CD4-positive, alpha-beta T cell treated with Interleukin-15 for 1 hour (primary cell): ENCODE results near the gene UNC119.
"Not testable (repeated sequence)": the region's sequence is repeated elsewhere in the genome, so short reads cannot be mapped to it uniquely, and the experiment has no call there.

Source experiments
- DNase-seq: peaks from one replicate; pipeline ENCODE4 v3.0.0-alpha.2; 2020

Gene UNC119

DNA sequence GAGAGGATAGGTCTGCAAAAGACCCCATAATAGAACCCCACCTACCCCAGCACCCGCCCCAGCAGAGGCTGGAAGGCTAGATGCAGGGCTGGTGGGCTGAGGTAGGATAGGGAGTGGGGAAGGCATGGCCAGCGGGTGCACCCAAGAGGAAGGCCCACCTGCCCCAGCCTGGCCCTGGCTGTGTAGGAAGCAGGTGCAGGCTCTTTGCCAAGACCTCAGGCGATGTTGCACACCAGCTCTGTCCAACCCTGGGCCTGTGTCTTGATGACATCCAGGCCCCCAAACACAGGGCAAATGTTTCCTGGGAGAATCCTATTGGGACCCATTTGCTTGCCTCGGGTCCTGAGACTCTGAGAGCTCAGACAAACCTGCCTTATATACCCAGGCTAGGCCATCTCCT lies 12.2 kb downstream of the UNC119 start:
- DNase-seq = no peak

DNA sequence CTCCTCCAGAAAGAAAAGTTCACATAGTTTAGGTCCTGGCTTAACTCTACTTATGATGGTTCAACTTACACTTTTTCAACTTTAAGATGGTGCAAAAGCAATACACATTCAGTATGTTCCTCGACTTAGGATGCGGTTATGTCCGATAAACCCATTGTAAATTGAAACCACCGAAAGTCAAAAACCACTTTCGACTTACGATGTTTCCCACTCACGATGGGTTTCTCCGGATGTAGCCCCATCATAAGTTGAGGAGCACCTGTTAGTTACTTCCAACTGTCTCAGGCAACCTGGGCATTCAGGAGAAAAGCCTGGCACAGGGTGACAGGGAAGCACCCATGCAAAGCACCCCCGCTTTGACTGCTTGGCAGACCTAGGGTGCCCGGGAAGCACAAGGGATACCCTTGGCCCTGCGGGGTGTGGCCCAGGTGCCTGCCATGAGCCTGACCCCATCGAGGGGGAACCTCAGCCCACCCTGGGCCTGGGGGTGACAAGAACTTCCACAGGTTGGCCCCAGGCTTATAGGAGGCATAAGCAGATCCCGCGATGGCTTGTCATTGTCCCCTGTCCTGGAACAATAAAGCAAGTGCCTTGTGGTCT lies 14.0 kb downstream of the UNC119 start:
- DNase-seq = no peak

DNA sequence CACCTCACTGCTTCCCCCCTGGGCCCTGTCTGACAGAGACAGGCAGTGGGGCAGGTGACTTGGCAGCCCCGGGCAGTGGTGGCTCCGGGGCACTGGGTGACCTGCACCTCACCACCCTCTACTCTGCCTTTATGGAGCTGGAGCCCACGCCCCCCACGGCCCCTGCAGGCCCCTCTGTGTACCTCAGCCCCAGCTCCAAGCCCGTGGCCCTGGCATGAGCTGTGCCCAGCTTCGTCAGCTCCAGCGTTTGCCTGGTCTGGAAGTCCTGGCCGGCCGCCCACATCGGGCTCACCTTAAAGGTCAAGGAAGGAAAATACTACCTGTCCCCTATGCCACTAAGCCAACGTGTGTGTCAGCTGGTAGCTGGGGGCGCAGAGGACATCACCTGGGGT lies 15.2 kb downstream of the UNC119 start:
- DNase-seq = no peak

DNA sequence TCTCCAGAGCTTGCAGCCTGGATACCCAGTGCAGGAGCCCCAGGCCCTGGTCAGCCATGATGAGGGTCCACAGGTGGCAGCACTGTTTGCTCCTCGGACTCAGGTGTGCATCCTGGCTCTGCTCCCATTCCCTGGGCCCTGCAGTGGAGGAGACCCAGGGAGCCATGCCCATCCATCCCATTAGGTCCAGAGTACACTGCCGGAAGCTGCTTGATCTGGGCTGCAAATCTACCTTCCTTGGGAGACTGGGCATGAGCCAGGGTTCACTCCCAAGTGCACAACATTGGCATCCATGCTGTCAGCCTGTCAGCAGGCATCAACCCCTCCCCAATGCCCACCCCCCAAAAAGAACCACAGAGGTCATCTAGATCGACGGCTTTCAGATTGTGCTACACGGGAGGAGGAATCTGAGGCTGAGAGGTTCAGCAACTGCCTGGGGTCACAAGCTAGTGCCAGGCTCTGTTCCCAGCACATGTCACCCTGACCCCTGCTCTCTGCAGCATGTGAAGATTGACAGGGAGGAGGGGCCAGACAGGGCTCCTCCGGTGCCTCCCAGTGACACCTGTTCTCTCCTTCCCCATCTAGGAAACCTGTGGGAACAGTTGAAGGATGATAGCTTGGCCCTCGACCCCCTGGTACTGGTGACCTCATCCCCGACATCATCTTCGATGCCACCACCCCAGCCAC lies 15.7 kb downstream of the UNC119 start:
- no peak for DNase-seq

DNA sequence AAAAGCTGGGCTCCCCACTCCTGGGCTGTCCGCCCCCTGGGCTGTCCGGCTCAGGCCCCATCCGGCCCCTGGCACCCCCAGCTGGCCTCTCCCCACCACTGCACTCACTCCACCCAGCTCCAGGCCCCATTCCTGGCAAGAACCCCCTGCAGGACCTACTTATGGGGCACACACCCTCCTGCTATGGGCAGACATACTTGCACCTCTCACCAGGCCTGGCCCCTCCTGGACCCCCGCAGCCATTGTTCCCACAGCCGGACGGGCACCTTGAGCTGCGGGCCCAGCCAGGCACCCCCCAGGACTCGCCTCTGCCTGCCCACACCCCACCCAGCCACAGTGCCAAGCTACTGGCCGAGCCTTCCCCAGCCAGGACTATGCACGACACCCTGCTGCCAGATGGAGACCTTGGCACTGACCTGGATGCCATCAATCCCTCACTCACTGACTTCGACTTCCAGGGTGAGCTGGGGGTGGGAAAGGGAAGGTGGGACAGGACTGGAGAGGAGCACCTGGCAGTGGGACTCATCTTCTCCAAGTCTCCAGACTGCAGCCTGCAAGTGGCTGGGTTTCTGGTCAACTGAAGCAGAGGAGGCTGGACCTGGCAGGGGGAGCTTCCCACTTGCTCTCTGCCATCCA lies 17.6 kb downstream of the UNC119 start:
- no peak for DNase-seq

DNA sequence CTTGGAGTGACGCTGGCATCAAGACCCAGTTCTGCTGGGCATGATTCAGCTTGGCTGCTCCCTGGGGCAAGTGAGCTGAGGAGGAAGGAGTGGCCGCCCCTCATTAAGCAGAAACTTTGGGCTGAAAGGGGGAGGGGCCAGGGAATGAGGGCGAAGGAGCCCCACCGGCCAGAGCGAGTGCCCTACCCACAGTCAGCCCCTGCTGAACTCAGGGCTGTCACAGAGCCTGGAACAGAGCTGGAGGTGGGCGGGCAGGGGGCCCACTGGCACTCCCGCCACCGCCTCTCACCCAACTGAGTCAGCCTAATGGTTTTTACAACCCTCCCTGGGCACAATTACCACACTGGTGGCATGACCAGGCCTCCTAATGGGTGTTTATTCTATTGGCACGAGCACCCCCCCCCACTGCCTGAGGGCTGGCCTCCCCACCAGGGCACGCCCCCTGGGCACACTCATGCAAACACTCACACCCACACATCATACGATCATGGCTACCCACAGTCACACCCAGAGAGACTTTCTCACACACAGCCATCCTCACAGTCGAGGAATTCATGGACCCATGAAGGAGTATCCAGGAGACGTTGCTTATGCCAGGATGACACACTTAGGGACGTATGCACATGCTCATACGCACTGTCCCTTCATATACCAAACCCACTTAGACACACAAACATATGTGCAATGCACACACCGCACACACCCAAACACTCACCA lies 19.2 kb downstream of the UNC119 start:
- no peak for DNase-seq

DNA sequence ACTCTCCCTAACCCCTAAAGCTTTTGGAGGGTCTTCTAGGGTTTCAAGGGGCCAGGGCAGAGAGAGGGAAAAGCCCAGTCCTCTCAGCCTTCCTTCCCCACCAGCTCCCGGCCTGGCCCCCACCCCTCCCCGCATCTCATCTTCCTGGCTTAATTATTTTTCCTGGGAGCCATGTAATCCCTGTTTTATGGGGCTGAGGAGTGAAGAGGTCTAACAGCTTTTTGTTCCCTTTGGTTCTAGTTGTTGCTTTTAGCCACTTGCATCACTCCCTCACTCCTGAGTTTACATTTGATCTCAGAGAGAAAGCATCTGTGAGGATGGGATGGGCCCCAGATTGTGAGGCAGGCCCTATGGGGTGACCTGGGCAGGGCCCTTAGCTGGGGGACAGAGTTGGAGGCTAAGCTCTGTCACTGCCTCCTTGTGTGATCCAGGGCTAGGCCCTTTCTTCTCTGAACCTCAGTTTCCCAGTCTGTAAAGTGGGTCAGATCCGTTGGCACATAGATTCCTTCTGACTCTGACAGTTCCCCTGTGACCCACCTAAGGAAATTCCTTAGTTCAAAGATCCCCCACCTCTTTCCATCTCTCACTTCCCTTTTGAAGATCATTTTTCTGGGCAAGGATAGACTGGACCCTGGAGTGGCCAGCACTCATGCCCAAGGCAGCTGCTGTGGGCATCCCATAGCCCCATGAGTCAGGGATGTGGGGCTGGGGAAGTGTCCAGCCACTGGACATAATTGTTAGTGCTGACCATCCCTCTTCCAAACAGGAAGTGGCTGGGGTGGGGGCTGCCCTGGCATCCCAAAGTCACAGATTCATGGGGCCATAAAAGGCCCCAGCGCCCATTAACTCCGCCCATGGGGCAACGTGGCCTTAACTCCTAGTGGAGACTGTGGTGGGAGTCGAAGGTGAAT lies 20.1 kb downstream of the UNC119 start:
- no peak for DNase-seq

DNA sequence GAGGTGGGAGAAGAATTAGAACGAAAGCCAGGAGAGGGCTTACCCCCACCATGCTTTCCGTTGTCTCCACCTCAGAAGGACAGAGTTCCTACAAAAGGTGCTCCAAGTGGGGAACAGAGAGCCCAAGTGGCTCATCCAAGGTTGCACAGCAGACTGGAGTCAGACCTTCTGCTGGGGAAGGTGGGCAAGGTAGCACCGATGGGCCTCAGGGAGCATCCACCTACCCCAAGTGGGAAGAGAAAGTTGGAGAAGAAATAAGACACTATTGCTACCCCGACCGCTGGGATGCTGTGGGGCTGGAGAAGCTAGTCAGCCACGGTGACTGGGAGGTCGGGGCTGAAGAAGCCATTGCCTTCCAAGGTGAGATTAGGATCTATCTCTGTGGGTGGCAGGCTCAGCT lies 21.5 kb downstream of the UNC119 start:
- DNase-seq = no peak

DNA sequence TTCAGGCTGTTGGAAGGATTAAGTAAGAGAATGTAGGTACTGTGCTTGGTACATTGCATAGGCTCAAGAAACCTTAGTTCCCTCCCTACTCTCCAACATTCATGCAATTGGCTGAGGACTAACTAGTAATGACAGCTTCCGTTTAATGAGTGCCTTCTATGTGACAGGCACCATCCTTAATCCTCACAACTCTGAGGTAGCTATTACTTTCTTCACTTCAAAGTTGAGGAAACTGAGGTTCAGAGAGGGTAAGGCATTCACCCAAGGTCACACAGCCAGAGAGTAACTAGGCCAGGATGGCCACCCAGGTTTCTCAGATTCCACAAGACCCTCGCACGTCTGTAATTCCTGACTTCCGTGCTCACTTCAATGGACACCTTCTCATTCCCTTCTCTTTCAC lies 22.2 kb downstream of the UNC119 start:
- no peak for DNase-seq

DNA sequence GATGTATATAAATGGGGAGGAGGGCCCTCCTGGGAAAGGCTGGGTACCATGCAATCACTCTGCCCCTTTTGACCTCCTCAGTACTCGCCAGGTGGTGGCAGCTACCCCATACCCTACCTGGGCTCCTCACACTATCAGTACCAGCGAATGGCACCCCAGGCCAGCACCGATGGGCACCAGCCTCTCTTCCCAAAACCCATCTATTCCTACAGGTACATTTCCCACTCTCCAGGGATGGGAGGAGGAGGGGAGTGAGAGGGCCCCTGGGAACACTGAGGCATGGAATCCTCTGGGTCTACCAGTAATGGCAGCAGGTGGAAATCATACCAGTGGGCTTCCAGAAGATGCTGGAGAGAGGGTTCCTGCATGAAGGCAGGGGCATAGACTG lies 23.4 kb downstream of the UNC119 start:
- no peak for DNase-seq

DNA sequence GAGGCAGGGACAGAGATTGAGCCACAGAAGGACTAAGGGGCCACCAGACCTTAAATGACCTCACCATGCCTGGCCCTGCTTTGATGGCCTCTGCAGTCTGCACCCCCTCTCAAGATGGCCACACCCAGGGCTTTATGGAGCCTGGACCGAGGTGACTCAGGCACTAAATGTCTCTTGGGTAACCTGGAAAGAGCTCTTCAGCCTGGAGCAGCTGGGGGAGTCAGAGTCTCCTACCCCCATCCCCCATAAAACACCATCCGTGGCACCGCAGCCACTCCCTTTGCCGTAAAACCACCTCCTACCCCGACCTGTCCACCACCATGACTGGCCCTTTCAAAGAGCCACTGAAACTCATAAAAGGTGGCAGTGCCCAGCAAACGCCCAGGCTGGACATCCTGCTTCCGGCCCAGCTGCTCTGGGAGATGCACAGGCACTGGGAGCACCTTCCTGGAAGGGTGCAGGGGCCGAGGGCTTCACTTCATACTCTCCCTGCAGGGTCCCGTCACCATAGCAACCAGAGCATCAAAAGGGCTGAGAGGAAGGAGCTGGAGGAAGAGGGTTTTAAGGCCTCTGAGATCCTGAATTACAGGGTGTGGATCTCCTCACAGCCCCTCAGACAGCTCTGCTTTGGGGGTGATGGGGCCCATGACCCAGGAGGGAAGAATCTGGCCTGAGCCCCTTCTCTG lies 24.0 kb downstream of the UNC119 start:
- no peak for DNase-seq

DNA sequence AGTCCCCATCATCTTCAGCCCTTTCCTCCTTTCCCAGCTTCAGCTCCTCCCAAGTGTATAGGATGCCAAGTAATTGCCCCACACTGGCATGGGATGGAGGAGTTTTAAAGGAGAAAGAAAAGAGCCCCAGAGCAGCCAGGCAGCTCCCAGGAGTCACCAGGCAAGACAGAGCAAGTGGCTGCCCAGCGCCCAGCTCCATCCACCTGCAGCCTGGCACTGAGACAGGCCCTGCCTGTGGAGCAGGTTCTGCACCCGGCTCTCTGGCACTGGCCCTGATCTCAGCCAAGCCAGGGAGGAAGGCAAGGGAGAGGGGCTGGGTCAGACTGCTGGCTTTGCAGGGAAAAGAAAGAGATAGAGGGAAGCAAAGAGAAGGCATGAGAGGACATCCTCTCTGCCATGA lies 24.6 kb downstream of the UNC119 start:
- DNase-seq = no peak

DNA sequence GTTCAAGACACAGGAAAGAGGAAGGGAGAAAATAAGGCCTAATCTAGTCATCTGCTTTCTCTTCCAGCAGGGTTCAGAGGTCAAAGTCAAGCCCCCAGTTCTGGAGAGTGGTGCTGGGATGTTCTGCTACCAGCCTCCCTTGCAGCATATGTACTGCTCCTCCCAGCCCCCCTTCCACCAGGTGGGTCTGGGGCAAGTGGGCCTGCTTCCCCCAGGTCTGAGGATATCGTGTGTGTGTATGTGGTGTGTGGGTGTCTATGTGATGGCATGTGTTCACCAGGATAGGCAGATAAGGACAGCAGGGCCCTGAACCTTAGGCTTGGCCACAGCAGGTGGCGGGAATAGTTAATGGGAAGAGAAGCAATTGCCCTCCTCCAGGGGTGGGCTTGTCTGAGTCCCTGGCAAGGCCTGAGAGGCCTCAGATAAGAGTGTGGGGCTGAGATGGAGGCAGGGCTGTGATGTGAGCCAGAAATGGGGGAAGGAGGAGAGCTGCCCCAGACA lies 25.2 kb downstream of the UNC119 start:
- DNase-seq = no peak

DNA sequence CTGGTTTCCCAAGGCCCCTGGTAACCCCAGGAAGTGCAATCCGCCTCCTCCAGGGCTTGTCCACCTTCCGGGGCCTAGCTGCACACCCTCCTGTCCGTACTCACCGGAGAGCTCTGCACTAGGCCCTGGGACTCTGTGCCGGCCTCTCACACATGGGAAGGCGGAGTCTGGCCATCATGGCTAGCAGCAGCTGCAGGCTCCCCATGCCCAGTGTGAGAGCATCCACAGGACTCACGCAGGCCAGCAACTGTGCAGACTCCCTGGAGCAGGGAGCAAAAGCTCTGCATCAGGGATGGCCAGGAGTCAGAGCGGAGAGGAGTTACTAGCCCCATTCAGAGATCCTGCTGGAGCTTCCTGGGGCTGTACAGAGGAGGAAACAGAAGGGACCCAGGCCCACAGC lies 26.0 kb downstream of the UNC119 start:
- no peak for DNase-seq

DNA sequence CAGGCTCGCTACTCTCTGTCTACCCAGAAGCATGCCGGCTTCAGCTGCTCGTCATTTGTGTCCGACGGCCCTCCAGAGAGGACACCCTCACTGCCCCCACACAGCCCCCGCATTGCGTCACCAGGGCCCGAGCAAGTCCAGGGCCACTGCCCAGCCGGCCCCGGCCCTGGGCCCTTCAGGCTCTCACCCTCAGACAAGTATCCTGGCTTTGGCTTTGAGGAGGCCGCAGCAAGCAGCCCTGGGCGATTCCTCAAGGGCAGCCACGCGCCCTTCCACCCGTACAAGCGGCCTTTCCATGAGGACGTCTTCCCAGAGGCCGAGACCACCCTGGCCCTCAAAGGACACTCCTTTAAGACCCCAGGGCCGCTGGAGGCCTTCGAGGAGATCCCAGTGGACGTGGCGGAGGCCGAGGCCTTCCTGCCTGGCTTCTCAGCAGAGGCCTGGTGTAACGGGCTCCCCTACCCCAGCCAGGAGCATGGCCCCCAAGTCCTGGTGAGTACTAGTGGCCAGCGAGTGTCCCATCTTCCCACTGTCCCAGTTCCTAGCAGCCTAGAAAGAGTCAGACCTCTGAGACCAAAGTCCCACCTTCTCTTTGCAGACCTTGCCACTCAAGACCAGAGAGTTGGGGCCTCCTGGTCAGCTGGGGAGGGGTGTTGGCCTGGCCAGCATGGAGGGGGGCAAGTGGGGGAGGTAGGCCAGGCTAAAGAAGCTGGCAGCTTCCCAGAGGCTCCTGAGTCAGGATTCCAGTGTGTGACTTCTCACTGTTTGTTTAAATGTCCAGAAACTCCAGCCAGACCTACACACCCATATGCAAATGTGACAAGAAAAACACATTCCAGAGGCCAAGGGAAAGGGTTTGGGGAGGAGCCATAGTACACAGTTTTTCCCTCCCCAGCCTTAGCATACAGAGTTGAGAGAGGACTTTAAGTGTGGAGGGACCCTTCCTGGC lies 27.7 kb downstream of the UNC119 start:
- no peak for DNase-seq

DNA sequence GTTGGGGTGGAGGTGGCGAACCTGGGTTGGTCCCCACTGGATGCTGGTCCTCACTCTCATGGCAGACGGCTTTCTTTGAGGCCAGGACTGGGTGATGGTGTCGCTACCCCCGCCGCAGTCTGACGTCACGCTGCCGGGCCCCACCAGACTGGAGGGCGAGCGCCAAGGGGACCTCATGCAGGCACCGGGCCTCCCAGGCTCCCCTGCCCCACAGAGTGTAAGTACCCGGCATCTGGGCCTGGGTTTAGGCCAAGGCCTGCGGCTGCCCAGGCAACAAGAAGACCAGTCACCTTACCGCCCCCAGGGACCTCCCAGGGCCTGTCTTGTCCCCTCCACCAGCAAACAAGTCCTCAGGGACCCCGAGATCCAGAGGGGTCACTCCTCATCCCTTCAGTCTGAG lies 28.5 kb downstream of the UNC119 start:
- DNase-seq = no peak

DNA sequence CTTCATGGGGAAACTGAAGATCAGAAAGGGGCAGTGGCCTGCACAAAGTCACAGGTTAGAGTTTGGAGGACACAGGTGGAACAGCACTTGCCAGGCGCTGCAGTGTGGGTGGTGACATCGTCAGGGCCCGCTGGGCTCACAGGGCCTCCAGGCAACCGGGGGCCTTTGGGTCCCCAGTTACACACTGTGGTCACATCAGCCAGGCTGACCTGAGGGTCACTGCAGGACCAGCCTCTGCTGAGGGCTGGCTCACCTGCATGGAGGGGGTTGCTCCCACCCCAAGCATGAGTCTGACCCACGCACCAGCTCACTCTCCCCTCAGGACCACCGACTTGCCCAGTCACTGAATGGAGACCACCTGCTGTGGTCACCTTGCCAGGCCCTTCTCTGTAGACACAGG lies 29.2 kb downstream of the UNC119 start:
- no peak for DNase-seq

DNA sequence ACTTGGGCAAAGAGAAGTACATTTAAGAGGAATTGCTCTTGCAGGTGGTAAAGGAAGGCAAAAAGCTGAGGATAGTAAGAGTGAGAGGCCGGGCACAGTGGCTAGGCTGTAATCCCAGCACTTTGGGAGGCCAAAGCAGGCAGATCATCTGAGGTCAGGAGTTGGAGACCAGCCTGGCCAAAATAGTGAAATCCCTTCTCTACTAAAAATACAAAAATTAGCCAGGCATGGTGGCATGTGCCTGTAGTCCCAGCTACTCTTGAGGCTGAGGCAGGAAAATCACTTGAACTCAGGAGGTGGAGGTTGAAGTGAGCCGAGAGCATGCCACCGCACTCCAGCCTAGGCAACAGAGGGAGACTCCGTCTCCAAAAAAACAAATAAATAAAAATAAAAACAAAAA lies 30.1 kb downstream of the UNC119 start:
- DNase-seq = not testable (repeated sequence)

DNA sequence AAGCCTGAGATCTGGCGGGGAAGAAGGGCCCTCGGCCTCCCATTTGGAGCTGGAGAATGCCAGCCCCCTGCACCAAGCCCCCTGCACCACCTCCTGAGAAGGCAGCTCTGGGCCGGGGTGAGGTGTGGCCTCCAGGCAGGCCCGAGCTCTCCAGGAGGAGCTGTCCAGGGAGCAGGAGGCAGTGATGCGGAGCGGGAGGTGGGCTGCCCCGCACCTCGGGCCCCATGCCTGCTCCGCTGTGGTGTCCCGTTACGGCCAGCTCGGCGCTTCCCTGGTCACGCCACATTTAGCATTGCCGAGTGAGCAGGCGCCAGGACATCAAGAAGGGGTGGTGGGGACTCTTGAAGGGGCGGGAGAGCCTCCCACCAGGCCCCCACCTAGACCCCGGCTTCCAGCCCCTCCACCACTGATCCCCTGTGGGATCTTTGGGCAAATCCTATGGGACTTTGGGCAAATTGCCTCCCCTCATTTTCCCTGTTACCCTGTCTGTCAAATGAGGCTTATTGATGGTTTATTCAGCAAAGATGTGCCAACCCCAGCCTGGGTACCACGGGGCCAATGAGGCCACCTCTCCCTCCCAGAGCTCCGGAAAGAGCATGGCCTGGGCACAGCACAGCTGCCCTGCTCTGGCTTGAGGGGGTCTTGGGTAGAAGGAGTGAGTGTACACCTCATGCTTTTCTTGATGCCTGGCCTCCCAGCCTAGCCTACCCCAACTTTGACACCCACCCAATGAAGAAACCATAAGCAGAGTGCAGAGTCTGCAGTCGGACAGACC lies 30.9 kb downstream of the UNC119 start:
- no peak for DNase-seq

DNA sequence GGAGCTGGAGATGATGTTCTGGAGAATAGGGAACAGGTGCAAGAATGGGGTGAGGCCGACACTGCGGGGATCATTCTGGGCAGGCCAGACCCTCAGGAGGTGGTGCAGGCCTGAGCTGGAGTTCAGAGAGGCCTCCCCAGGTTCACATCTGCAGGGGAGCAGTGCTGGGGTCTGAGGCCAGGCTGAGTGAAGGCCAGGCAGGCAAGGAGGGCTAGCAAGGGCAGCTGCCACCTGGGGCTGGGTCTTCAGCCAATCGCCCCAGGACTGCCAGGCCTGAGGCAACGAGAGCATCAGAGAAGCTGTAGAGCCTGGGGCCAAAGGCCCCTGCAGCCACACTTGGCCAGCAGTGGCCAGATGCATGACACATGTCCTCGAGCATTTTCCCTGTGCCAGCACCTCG lies 31.7 kb downstream of the UNC119 start:
- no peak for DNase-seq
